Anterior cingulate cortex (tissue), 58 donors: Measurements from ENCODE around the gene NPAS3.
A peak's percentile ranks its signal among the peaks of the same experiment; 100 is the strongest.

ENCODE experiments used
- DNase-seq, 58 donors: peaks; one replicate each; lab custom pipeline; 2025; lab: John Stamatoyannopoulos, UW

The NPAS3 gene

GRCh38 chr14:33404964-33405574 lies 466.4 kb downstream of the NPAS3 start:
- DNase-seq, result no peak

GRCh38 chr14:33406766-33407165 lies 468.1 kb downstream of the NPAS3 start:
- no peak for DNase-seq

DNA sequence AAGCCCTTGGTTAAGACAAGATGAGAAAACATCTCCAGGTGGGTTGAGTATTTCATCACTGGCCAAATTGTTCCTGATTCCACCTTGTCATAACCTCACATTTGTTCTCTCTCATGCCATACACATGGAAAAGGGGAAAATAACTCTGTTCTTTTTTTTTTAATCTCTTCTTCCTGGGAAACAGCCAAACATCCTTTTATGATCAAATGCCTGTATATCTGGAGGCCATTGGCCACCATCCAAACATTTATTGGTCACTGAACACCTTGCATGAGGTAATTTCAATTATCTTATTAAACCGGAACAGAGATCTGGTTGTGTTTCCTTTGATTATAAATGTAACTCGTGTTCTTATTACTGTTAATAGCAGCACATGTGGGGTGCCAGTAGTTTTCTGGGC lies 469.6 kb downstream of the NPAS3 start:
- no peak for DNase-seq

GRCh38 chr14:33412450-33412849 lies 473.8 kb downstream of the NPAS3 start:
- no peak for DNase-seq

GRCh38 chr14:33413381-33413780 lies 474.7 kb downstream of the NPAS3 start:
- no peak for DNase-seq

DNA sequence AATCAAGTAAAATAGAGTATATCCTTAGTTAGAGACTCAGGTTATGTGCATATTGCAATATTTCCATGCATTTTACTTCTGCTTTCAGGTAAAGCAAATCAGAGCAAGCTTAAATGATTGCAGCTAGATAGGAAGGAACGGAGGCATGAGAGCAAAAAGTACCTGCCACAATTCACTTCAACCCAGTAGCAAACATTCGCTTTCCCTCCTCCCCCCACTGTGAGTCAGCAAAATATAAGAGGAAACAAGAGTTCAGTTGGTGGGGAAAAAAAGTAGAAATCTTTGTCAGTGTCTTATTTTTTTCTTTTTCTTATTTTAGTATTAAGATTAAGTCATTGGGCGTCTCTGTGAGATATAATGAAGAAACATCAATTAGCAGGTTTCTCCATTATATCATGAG lies 475.4 kb downstream of the NPAS3 start:
- no peak for DNase-seq

GRCh38 chr14:33420051-33420627 lies 481.5 kb downstream of the NPAS3 start:
- peak in 1 of 58 donors; percentile 1 for DNase-seq

DNA sequence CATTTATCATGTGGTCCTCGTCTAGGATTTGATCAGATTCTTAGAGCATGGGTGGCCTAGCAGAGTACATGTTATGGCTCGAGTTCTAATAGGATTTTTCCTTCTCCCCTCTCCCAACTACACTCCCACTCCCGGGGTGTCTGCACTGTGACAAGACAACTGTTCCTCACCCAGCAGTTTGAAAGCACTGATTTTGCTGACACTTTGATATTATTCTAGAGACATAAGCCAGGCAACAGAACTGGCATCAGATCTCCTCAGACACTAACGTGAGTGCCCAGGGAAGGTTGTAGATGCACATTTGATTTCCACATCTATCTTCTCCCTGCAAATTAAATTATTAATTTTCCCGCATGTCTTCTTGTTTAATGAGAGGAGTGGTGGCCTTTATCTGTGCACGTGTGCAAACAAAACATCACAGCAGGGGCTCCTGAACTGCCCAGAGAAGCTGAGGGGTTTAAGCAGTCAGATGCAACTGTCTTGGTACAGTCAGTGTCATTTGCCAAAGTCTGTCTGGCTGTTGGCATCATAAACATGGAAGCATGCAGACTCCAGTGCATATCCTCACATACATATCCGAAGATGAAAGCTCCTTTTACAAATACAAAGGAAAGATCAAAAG lies 491.8 kb downstream of the NPAS3 start:
- DNase-seq, result no peak

DNA sequence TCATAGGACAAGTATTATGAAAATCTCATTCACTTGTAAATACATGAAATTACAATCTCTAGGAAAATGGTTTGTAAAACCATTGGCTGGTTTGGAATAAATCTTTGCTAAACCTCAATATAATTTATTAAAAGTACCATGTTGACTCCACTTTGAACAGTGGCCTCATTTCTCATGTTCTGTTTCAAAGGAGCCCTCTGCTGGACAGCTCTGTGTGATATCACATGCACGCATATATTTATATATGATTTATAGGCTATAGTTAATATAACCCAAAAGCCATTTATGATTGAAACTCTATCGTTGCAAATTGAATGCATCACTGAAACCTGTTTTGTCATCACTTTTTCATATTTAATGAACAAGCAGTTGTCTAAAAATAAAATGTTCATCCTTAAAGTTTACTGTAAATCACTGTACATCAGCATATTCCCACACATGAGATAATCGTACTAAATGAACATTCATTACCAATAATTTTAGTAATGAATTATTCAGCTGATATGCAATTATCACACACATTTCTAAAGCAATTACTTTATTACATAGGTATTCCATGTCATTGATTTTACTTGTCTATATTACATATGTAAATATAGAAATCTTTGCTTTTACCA lies 493.8 kb downstream of the NPAS3 start:
- peak in 7 of 58 donors; percentile 0 to 21 (median 8) for DNase-seq

DNA sequence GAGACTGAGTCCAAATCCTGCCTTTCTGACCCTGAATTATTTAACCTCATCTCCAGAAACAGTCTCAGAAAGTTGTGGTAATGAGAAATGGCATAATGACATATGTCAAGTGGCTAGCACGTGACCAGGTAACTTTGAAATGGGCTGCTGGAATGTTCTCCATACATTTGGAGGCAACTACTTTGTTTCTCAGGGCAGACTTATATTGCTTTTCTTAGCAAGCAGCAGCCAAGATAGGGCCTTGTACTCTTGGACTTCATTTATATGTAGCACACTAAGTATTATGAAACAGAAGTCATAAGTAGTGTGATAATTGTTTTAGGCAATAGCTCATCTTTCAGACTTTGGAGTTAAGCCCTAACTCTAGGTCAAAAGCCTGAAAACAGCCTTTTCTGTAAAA lies 494.7 kb downstream of the NPAS3 start:
- no peak for DNase-seq

DNA sequence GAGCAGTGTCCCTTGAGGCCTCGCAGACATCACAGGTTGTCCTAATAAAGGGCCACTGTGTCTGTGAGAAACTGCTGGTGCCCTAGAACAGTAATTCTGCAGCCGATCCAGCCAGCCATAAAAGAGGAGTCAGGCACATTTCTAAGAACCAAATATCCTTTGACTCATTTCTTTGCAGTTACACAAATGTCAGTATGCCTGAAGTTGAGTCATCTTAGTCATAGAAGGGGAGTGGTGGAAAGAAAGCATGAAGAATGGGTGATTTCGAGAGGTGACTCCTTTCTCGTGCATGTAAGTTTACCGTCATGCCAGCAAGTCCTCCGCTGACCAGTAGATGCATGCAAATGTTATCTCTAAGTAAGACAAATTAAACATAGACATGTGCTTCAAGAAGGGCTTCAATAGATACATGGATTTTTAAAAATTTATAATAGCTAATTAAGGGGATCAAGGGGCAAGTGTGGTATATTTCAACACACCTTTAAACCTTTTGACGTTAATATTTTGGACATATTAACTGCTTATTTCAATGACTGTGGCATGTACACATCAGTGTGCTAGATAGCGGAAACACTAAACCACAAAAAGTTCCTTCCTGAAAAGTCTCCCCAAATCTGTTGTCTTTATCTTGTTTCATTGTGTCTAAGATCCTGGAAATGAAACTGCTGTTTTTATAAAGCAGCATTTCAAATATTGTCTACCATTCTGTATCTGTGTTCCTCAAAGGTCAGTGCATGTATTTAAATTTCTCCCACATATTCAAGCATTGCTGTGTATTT lies 497.4 kb downstream of the NPAS3 start:
- DNase-seq, result peak in 1 of 58 donors; percentile 1

- no peak for DNase-seq
Observed at GRCh38 chr14:33441633-33442032, 503.0 kb downstream of the NPAS3 start.

DNA sequence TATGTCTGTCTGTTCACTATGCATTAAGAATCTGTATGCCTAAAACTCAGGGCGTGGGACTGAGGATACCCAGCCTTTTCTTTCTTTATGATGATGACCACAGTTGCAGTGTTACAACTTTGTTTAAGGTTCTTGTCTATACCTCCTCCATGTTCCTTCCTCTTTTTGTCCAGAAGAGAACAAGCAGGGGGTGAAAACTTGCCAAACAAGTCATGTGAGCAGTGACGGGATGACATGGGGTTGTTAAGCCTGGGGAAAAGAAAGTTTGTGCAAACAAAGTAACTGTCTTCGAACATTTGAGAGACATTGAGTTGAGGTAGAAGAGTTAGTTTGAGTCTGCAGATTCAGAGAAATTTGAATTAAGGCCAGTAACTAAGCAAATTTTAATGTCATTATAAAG lies 505.5 kb downstream of the NPAS3 start:
- no peak for DNase-seq

GRCh38 chr14:33449268-33449667 lies 510.6 kb downstream of the NPAS3 start:
- DNase-seq, result no peak

DNA sequence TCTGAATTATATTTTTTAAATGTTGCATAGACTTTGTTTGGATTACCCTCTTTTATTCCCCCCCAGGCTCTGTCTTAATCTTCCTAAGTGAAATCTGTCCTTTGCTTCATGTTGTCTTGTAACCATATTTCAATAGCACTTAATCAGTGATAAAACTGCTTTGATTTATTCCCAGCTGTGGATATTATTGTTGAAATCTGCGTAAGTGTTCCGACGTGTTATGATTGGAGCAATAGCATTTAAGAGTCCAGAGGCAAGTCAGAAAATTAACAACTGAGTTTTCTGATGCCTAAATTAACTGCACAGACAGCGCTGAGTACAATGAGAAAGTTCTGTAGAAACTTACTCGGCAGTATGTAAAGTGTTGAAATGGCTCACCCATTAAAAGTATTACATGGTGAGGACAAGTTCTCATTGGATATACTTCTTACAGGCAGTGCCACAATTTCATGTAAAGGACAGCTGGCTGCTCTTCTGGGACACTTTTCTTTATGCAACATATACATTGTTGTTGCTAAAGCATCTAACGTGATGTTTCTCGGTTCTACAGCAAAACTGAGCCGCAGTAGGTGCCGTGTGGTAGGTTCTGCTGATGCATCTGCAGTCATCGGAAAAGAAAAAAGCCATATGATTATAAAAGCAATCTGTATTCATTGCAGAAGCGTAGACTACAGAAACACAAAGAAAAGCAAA lies 511.2 kb downstream of the NPAS3 start:
- no peak for DNase-seq

DNA sequence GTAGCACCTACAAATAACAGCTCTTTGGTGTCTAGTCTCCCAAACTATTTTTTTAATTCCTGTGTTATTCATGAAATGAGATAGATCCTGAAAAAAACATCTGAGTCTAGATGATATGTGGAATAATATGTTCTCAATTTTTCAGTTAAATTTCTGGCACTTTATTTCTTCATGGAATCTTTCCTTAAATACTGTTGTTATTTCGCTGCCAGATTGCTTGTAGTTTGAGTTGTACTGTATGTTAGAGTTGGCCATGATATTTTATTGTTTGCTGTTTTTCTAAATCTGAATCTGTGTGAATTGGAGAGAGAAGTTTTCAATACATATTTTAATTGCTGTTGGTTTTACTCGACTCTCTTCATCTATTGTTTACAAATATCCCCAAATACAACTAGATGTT lies 511.7 kb downstream of the NPAS3 start:
- no peak for DNase-seq

DNA sequence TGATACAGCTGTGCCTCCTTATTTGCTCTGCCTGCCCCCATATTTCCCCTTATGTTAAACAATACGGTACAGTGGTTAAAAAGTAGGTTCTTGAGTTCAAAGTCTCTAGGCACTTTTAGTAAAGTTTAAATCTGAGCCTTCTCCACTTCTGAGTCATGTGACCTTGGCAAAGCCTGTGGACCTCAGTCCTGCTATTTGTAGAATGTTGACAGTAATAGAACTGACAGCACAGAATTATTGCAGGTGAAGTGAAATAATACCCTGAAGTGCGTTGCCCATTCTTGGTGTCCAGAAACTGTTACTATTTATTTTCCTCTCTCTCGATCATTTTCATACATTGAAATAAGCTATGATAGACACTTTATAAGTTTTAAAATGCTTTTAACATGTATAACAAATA lies 512.5 kb downstream of the NPAS3 start:
- no peak for DNase-seq

- no peak for DNase-seq
Observed at GRCh38 chr14:33452995-33453394, 514.3 kb downstream of the NPAS3 start.

GRCh38 chr14:33454022-33454595 lies 515.4 kb downstream of the NPAS3 start:
- DNase-seq, result no peak

DNA sequence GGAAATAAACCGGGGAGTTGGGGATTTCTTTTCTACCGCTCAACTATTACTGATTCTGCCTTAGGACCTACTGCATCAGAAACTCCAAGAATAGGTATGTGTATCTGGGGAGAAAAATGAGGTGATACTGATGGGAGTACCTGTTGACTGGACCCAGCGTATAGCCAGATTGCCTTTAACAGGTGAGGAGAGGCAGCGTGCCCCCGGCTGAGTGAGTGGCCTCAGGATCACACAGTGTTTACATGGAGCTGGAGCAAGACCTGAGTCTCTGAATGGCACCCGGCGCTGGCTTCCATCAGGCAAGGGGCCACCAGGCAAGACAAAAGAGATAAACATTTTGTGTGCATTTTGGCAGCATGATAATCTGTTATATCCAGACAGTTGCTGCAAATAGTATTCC lies 516.0 kb downstream of the NPAS3 start:
- DNase-seq, result no peak
